Cardiac fibroblast (primary cell): Measurements from ENCODE around the gene CACNA2D4.

Experiments used
- DNase-seq, 2 donors: peaks; one replicate each; pipeline versions ENCODE4 v3.0.0 to v3.0.0-alpha.2; 2010; ENCODE audit warnings: low read depth in 2 of 2
- H3K4me3 ChIP-seq, 2 donors: replicated peaks in 1 of 2; 1 replicate in 1 of 2; 2 replicates in 1 of 2; pipeline ENCODE4 v1.5.1; 2011; ENCODE audit warnings: low read depth in 2 of 2, low read length in 2 of 2, mild to moderate bottlenecking in 2 of 2, moderate library complexity in 1 of 2
- CTCF ChIP-seq: IDR thresholded peaks from one replicate; pipeline ENCODE4 v1.5.1; 2011; ENCODE audit warnings: low read depth, mild to moderate bottlenecking, low read length, inconsistent platforms

The CACNA2D4 gene

GRCh38 chr12:1885599-1886245 lies 32.7 kb downstream of the CACNA2D4 start:
- TF ChIP-seq CTCF: no peak
- H3K4me3 ChIP-seq: no peak overlapping the region
- DNase-seq: no peak

GRCh38 chr12:1885082-1885596 lies 33.3 kb downstream of the CACNA2D4 start:
- no peak overlapping the region for H3K4me3 ChIP-seq
- no peak for TF ChIP-seq CTCF
- no peak for DNase-seq

- TF ChIP-seq CTCF: no peak
These were observed 33.8 kb downstream of the CACNA2D4 start for GRCh38 chr12:1884651-1885050.

GRCh38 chr12:1883513-1883912 lies 34.9 kb downstream of the CACNA2D4 start:
- no peak for DNase-seq
- H3K4me3 ChIP-seq: no peak overlapping the region
- TF ChIP-seq CTCF: no peak

More at GRCh38 chr12:1884651-1885050, 33.8 kb downstream of the CACNA2D4 start:
- H3K4me3 ChIP-seq: no peak overlapping the region
- DNase-seq: no peak

- DNase-seq: no peak
These were observed 35.5 kb downstream of the CACNA2D4 start for GRCh38 chr12:1882850-1883470.

GRCh38 chr12:1882405-1882804 lies 36.0 kb downstream of the CACNA2D4 start:
- no peak for DNase-seq
- TF ChIP-seq CTCF: no peak
- H3K4me3 ChIP-seq: no peak overlapping the region

More at GRCh38 chr12:1882850-1883470, 35.5 kb downstream of the CACNA2D4 start:
- TF ChIP-seq CTCF: no peak
- H3K4me3 ChIP-seq: no peak overlapping the region
